WERI-Rb-1 (cell line): ENCODE results near the gene NR3C1.

ENCODE experiments used
- DNase-seq: peaks from one replicate; pipeline ENCODE4 v3.0.0-alpha.2; 2020
- H3K27ac ChIP-seq: fragments of 250-450 bp; sonication (Bioruptor Pico); 2 replicates; pipeline ENCODE4 v1.5.1; 2020; ENCODE audit warnings: mild to moderate bottlenecking, moderate library complexity
- H3K27me3 ChIP-seq: fragments of 250-450 bp; sonication (Bioruptor Pico); 2 replicates; pipeline ENCODE4 v1.5.1; 2021; ENCODE audit warnings: mild to moderate bottlenecking, low read depth, moderate library complexity; ENCODE audit not compliant: insufficient read depth, severe bottlenecking
- H3K36me3 ChIP-seq: fragments of 250-450 bp; sonication (Bioruptor Pico); 2 replicates; pipeline ENCODE4 v1.5.1; 2020; ENCODE audit warnings: mild to moderate bottlenecking, moderate library complexity
- H3K4me3 ChIP-seq: 2 replicates; pipeline ENCODE4 v1.5.1; 2011; ENCODE audit warnings: low read depth, mild to moderate bottlenecking, control low read depth, low read length
- H3K9me3 ChIP-seq: fragments of 250-450 bp; sonication (Bioruptor Pico); 2 replicates; pipeline ENCODE4 v1.5.1; 2021; ENCODE audit warnings: mild to moderate bottlenecking, moderate library complexity; ENCODE audit not compliant: severe bottlenecking
- TF ChIP-seq, protein P1 (sequence below): IDR thresholded peaks from 2 replicates; pipeline ENCODE4 v1.5.1; 2011; ENCODE audit warnings: low read depth, mild to moderate bottlenecking, control low read depth, inconsistent platforms, low read length

Gene NR3C1

GRCh38 chr5:143409926-143410325 is 6.4 kb upstream of the NR3C1 start:
- no peaks in the 10 kb centered on the region for H3K36me3 ChIP-seq
- no peak overlapping the region for H3K27ac ChIP-seq
- no peaks in the 10 kb centered on the region for H3K27me3 ChIP-seq
- no peak for DNase-seq
- TF ChIP-seq, protein P1, sequence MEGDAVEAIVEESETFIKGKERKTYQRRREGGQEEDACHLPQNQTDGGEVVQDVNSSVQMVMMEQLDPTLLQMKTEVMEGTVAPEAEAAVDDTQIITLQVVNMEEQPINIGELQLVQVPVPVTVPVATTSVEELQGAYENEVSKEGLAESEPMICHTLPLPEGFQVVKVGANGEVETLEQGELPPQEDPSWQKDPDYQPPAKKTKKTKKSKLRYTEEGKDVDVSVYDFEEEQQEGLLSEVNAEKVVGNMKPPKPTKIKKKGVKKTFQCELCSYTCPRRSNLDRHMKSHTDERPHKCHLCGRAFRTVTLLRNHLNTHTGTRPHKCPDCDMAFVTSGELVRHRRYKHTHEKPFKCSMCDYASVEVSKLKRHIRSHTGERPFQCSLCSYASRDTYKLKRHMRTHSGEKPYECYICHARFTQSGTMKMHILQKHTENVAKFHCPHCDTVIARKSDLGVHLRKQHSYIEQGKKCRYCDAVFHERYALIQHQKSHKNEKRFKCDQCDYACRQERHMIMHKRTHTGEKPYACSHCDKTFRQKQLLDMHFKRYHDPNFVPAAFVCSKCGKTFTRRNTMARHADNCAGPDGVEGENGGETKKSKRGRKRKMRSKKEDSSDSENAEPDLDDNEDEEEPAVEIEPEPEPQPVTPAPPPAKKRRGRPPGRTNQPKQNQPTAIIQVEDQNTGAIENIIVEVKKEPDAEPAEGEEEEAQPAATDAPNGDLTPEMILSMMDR: no peak
- no peaks in the 10 kb centered on the region for H3K9me3 ChIP-seq
- no peak overlapping the region for H3K4me3 ChIP-seq

- DNase-seq: no peak
- TF ChIP-seq, protein P1: no peak
- Histone ChIP-seq H3K27ac (no peak overlapping the region), H3K4me3 (no peak overlapping the region), H3K36me3 (no peaks in the 10 kb centered on the region), H3K9me3 (no peaks in the 10 kb centered on the region), H3K27me3 (no peaks in the 10 kb centered on the region)
These were observed 2.9 kb upstream of the NR3C1 start for GRCh38 chr5:143406408-143406807.

DNA sequence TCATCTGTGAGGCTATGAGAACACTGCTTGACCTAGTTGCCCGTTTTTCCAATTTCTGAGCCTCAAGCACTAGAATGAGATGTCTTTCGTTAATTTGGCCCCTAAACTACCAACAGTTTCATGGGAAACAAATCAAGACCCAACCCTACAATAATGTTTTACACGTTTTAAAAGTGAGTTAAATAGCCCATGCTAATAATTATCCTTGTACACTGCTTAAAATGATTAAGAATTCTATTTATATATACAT is 2.3 kb upstream of the NR3C1 start:
- no peaks in the 10 kb centered on the region for H3K27me3 ChIP-seq
- TF ChIP-seq, protein P1: no peak
- H3K4me3 ChIP-seq: peak overlapping the region; percentile 91
- no peaks in the 10 kb centered on the region for H3K9me3 ChIP-seq
- H3K36me3 ChIP-seq: no peaks in the 10 kb centered on the region
- no peak for DNase-seq
- H3K27ac ChIP-seq: peak overlapping the region; percentile 89

GRCh38 chr5:143405063-143405848 is 1.8 kb upstream of the NR3C1 start:
- Histone ChIP-seq H3K27me3 (no peaks in the 10 kb centered on the region), H3K9me3 (no peaks in the 10 kb centered on the region), H3K36me3 (no peaks in the 10 kb centered on the region; the same call in 1 of the 2 replicates), H3K27ac (peak overlapping the region; percentile 89), H3K4me3 (peak overlapping the region; percentile 91)
- DNase-seq: peak; percentile 93
- TF ChIP-seq, protein P1: peak; percentile 30

DNA sequence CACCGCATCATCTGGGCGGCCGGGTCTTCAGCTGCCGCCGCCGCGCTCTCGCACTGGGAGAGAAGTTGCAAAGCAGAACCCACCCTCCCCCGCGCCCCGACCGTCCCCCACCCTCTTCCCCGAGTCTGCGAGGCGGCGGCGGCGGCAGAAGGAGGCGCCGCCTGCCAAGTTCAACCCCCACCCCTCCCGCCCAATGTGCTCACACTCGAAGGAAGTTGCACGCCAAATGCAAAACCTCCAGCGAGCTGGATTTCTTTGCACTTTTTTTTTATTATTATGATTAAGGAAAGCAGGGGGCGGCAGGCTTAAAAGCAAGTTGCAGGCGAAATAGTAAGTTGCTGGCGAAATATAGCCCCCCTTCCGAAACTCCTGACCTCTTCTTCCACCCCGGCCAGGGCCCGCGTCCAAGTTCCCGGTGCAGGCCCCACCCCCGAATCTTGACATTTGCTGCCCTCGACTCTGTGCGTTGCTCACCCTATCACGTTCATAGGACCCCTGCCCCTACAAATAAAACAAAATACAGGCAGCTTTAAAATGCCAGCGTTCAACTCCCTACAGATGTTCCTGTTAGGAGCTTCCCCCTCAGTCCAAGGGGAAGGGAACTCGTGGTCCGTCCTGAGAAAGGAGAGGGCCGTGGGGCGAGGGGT is 1.1 kb upstream of the NR3C1 start:
- Histone ChIP-seq H3K4me3 (peak overlapping the region; percentile 91), H3K36me3 (no peaks in the 10 kb centered on the region; the same call in none of the 2 replicates), H3K9me3 (no peaks in the 10 kb centered on the region), H3K27ac (peak overlapping the region; percentile 89), H3K27me3 (no peaks in the 10 kb centered on the region)
- TF ChIP-seq, protein P1: no peak
- peak; percentile 48 for DNase-seq

DNA sequence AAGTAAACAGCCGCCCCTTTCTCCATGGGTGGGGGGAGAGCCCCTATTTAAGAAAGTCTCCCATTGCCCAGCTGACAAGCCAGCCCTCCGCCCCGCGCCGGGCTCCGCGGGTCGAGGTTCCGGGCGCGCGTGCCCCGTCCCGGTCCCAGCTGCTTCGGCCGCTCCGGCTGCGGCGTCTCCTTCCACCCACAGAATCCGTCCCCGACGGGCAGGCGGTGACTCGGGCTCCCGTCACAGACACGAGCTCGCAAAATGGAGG is 223 bp downstream of the NR3C1 start:
- TF ChIP-seq, protein P1: no peak
- no peaks in the 10 kb centered on the region for H3K9me3 ChIP-seq
- H3K27me3 ChIP-seq: no peaks in the 10 kb centered on the region
- H3K4me3 ChIP-seq: peak overlapping the region; percentile 91
- H3K36me3 ChIP-seq: no peaks in the 10 kb centered on the region; the same call in none of the 2 replicates
- DNase-seq: no peak
- peak overlapping the region; percentile 42 for H3K27ac ChIP-seq
